ENCODE results near the gene FER. TPM values are rescaled to one million over a fixed set of nuclear protein-coding genes. Genes with fewer than 3 reads are reported as not detected.
"Not testable (repeated sequence)": the region's sequence is repeated elsewhere in the genome, so short reads cannot be mapped to it uniquely, and the experiment has no call there.

Gene FER
- total RNA-seq, 2 experiments from 2014 or later: 5.9 to 8.0 TPM

DNA sequence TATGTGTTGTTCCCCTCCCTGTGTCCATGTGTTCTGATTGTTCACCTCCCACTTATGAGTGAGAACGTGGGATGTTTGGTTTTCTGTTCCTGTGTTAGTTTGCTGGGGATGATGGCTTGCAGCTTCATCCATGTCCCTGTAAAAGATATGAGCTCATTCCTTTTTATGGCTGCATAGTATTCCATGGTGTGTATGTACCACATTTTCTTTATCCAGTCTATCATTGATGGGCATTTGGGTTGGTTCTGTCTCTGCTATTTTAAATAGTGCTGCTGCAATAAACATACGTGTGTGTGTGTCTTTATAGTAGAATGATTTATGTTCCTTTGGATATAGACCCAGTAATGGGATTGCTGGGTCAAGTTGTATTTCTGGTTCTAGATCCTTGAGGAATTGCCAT is 26.4 kb downstream of the FER start:
- H3K4me1 Mint-ChIP-seq (ENCODE audit: low read depth); POLR2A ChIA-PET; H3K27ac Mint-ChIP-seq; ATAC-seq; H3K9me3 Mint-ChIP-seq (ENCODE audit: insufficient read depth); H3K4me3 Mint-ChIP-seq; H3K27me3 Mint-ChIP-seq (ENCODE audit: low read depth); CTCF ChIA-PET; DNase-seq: not testable (repeated sequence)
- peaks cover 14% of the 10 kb centered on the region for H3K36me3 Mint-ChIP-seq (ENCODE audit: low read depth)

- H3K4me3 Mint-ChIP-seq; DNase-seq; H3K4me1 Mint-ChIP-seq (ENCODE audit: low read depth); H3K27me3 Mint-ChIP-seq (ENCODE audit: low read depth); ATAC-seq; POLR2A ChIA-PET; CTCF ChIA-PET; H3K9me3 Mint-ChIP-seq (ENCODE audit: insufficient read depth); H3K27ac Mint-ChIP-seq: not testable (repeated sequence)
- H3K36me3 Mint-ChIP-seq (ENCODE audit: low read depth): peaks cover 14% of the 10 kb centered on the region
Measured at GRCh38 chr5:108777582-108777981, 29.9 kb downstream of the FER start.

GRCh38 chr5:108784577-108784976 is 36.9 kb downstream of the FER start:
- POLR2A ChIA-PET; ATAC-seq; H3K27me3 Mint-ChIP-seq (ENCODE audit: low read depth); H3K9me3 Mint-ChIP-seq (ENCODE audit: insufficient read depth); H3K4me3 Mint-ChIP-seq; H3K4me1 Mint-ChIP-seq (ENCODE audit: low read depth); H3K36me3 Mint-ChIP-seq (ENCODE audit: low read depth); H3K27ac Mint-ChIP-seq; CTCF ChIA-PET; DNase-seq: not testable (repeated sequence)

DNA sequence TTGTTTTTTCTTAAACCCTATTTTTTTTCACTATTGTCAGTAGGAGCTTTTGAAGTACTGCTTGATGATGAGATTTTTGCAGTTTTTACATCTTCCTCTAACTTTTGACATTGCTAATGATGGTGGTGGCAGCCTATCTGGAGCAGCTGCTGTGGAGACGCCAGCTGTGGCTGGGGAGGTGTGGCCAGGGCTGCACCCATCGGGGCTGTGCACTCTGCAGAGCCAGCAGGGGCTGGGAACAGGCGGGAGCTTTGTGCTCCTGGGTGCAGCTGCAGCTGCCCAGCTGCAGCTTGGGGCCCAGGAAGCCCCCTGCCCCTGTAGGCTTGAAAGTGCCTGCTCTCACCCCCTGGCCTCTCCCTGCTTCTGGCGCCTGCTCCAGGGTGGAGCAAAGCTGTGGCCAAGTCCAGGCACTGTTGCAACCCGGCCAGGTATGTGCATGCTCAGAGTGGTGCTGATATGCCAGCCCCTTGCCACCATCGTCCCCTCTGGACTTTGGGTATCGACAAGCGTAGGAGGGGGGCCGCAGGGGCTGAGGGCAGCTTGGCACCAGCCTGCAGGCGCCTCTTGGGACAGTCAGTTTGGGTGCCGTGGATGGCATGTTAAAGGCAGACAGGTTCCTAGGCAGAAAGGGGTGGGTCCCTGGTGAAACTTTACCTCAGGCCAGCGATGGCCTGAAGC is 39.2 kb downstream of the FER start:
- ATAC-seq: no peak
- Mint-ChIP-seq H3K36me3 (ENCODE audit: low read depth) (peaks cover 4% of the 10 kb centered on the region), H3K27me3 (ENCODE audit: low read depth) (no peaks in the 10 kb centered on the region)

DNA sequence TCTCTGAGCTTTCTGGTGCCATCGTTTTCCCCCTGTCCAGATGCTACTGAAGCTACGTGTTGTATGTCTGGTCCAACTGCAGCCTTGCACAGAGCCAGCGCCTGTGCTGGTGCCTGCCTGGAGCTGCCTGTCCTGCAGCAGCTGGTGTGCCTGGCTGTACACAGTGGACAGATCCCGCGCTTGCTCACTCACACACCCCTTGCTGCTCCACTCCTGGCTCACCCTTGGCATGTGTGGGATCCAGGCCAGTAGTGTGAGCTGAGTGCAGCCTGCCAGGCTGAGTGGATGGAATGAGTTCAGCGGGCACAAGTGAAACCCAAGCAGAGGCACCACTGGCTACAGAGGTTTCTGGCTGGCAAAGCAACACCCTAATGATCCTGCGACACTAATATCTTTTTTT is 40.4 kb downstream of the FER start:
- Mint-ChIP-seq H3K36me3 (ENCODE audit: low read depth) (peaks cover 2% of the 10 kb centered on the region), H3K9me3 (ENCODE audit: insufficient read depth) (no peaks in the 10 kb centered on the region), H3K4me1 (ENCODE audit: low read depth) (no peaks in the 10 kb centered on the region), H3K27ac (no peak overlapping the region), H3K27me3 (ENCODE audit: low read depth) (no peaks in the 10 kb centered on the region), H3K4me3 (no peak overlapping the region)
- ChIA-PET POLR2A (no interaction called here), CTCF (no interaction called here)
- DNase-seq: no peak
- no peak for ATAC-seq

More for the DNA sequence above, 39.2 kb downstream of the FER start:
- Mint-ChIP-seq H3K4me1 (ENCODE audit: low read depth) (no peaks in the 10 kb centered on the region), H3K27ac (no peak overlapping the region), H3K9me3 (ENCODE audit: insufficient read depth) (no peaks in the 10 kb centered on the region), H3K4me3 (no peak overlapping the region)
- no peak for DNase-seq
- ChIA-PET CTCF (no interaction called here), POLR2A (no interaction called here)

DNA sequence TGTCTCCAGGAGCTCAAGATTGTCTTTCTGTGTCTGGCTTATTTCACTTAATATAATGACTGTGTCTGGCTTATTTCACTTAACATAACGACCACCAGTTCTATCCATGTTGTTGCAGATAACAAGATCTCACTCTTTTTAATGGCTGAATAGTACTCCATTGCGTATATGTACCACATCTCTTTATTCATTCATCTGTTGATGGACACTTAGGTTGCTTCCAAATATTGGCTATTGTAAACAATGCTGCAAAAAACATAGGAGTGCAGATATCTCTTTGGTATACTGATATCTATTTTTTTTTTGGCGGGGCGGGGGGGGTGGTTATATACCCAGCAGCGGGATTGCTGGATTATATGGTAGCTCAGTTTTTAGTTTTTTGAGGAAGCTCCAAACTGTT is 45.5 kb downstream of the FER start:
- Mint-ChIP-seq H3K4me3 (no peak overlapping the region), H3K4me1 (ENCODE audit: low read depth) (no peaks in the 10 kb centered on the region), H3K36me3 (ENCODE audit: low read depth) (peaks cover 2% of the 10 kb centered on the region), H3K27ac (no peak overlapping the region), H3K27me3 (ENCODE audit: low read depth) (no peaks in the 10 kb centered on the region), H3K9me3 (ENCODE audit: insufficient read depth) (peaks cover 3% of the 10 kb centered on the region)
- ChIA-PET CTCF (no interaction called here), POLR2A (no interaction called here)
- no peak for DNase-seq
- ATAC-seq: no peak

DNA sequence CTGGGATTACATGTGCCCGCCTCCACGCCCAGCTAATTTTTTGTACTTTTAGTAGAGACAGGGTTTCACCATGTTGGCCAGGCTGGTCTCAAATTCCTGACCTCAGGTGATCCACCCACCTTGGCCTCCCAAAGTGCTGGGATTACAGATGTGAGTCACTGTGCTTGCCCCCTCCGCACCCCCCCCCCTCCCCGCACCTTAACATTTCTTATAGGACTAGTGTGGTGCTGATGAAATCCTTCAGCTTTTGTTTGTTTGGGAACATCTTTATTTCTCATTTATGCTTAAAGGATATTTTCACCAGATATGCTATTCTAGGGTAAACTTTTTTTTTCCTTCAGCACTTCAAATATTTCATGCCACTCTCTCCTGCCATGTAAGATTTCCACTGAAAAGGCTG is 46.7 kb downstream of the FER start:
- DNase-seq; H3K4me3 Mint-ChIP-seq; POLR2A ChIA-PET; ATAC-seq; CTCF ChIA-PET; H3K36me3 Mint-ChIP-seq (ENCODE audit: low read depth); H3K9me3 Mint-ChIP-seq (ENCODE audit: insufficient read depth); H3K27me3 Mint-ChIP-seq (ENCODE audit: low read depth); H3K27ac Mint-ChIP-seq; H3K4me1 Mint-ChIP-seq (ENCODE audit: low read depth): not testable (repeated sequence)

GRCh38 chr5:108797396-108797795 is 49.7 kb downstream of the FER start:
- ATAC-seq (no peak), DNase-seq (no peak)
- peaks cover 2% of the 10 kb centered on the region for H3K36me3 Mint-ChIP-seq (ENCODE audit: low read depth)
- no peak overlapping the region for H3K27ac Mint-ChIP-seq
- H3K27me3 Mint-ChIP-seq (ENCODE audit: low read depth): no peaks in the 10 kb centered on the region
- ChIA-PET CTCF (no interaction called here), POLR2A (no interaction called here)
- H3K4me3 Mint-ChIP-seq: no peak overlapping the region
- no peaks in the 10 kb centered on the region for H3K4me1 Mint-ChIP-seq (ENCODE audit: low read depth)
- H3K9me3 Mint-ChIP-seq (ENCODE audit: insufficient read depth): peaks cover 3% of the 10 kb centered on the region

GRCh38 chr5:108797986-108798385 is 50.3 kb downstream of the FER start:
- H3K4me1 Mint-ChIP-seq (ENCODE audit: low read depth): no peaks in the 10 kb centered on the region
- no peak overlapping the region for H3K27ac Mint-ChIP-seq
- ChIA-PET CTCF (no interaction called here), POLR2A (no interaction called here)
- DNase-seq (no peak), ATAC-seq (no peak)
- H3K27me3 Mint-ChIP-seq (ENCODE audit: low read depth): no peaks in the 10 kb centered on the region
- H3K36me3 Mint-ChIP-seq (ENCODE audit: low read depth): peaks cover 2% of the 10 kb centered on the region
- H3K4me3 Mint-ChIP-seq: no peak overlapping the region
- peaks cover 3% of the 10 kb centered on the region for H3K9me3 Mint-ChIP-seq (ENCODE audit: insufficient read depth)

DNA sequence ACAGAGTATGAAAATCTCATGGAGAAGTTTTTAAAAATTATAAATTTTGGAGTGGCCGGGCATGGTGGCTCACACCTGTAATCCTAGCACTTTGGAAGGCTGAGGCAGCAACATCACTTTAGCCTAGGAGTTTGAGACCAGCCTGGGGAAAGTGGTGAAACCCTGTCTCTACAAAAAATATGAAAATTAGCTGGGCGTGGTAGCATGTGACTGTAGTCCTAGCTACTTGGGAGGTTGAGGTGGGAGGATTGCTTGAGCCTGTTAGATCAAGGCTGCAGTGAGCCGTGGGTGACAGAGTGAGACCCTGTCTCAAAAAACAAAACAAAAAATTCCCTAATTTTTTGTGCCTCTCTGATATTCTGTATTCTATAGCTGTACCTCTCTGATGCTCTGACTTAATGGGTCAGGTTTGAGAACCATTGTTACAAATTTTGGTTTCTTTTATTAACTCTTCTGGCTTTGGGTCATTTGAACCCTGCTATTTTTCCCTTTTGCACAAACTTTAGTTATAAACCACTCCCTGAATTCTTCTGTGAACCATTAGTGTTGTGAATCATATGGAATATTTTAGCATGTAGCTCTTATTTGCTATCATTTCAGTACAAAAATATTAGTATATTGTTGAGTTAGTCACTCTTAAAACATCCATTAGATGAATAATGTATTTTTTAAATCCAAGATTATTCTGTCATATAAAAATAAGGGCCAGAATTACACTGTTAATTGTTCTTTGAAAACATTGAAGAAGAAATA is 51.0 kb downstream of the FER start:
- no peak for ATAC-seq
- H3K4me3 Mint-ChIP-seq: no peak overlapping the region
- ChIA-PET CTCF (no interaction called here), POLR2A (no interaction called here)
- DNase-seq: no peak
- H3K4me1 Mint-ChIP-seq (ENCODE audit: low read depth): no peaks in the 10 kb centered on the region
- H3K27me3 Mint-ChIP-seq (ENCODE audit: low read depth): no peaks in the 10 kb centered on the region
- no peaks in the 10 kb centered on the region for H3K36me3 Mint-ChIP-seq (ENCODE audit: low read depth)
- no peak overlapping the region for H3K27ac Mint-ChIP-seq
- peaks cover 7% of the 10 kb centered on the region for H3K9me3 Mint-ChIP-seq (ENCODE audit: insufficient read depth)

- POLR2A ChIA-PET: no interaction called here
- DNase-seq: no peak
- H3K36me3 Mint-ChIP-seq (ENCODE audit: low read depth): no peaks in the 10 kb centered on the region
- ATAC-seq: no peak
- peaks cover 12% of the 10 kb centered on the region for H3K9me3 Mint-ChIP-seq (ENCODE audit: insufficient read depth)
- H3K27me3 Mint-ChIP-seq (ENCODE audit: low read depth): no peaks in the 10 kb centered on the region
- H3K4me3 Mint-ChIP-seq: no peak overlapping the region
- H3K27ac Mint-ChIP-seq: no peak overlapping the region
- H3K4me1 Mint-ChIP-seq (ENCODE audit: low read depth): no peaks in the 10 kb centered on the region
- CTCF ChIA-PET: no interaction called here
Measured at GRCh38 chr5:108801301-108801700, 53.6 kb downstream of the FER start.

DNA sequence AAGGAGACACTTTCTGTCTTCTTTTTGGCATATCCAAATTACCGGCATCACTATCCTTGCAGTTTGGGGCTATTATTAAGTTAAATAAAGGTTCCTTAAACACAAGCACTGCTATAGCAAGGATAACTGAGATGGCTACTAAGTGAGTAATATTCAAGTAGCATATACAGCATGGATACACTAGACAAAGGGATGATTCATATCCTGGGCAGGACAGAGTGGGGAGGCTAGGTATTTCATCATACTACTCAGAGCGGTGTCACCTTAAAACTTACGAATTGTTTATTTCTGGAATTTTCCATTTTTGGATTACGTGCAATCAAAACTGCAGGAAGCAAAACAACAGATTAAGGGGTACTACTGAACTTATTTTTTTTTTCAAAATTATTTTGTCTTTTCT is 54.1 kb downstream of the FER start:
- H3K36me3 Mint-ChIP-seq (ENCODE audit: low read depth): no peaks in the 10 kb centered on the region

DNA sequence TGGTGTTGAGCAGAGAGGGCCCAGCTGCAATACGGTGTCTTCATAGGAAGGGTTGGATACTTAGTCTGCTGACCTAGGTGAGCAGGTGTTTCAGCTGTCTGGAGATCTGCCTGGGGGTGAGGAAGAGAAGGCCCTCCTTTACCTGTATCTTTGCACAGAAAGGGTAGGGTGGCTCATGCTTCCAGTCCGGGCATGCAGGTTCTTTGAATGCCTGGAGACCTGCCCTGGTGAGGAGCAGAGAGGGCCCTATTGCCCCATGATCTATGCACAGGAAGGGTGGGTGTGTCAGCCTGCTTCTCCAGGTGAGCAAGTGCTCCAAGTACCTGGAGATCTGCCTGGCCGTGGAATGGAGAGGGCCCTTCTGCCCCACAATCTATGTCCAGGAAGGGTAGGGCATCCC is 63.0 kb downstream of the FER start:
- Mint-ChIP-seq H3K4me3 (no peak overlapping the region), H3K36me3 (ENCODE audit: low read depth) (no peaks in the 10 kb centered on the region), H3K27ac (no peak overlapping the region), H3K9me3 (ENCODE audit: insufficient read depth) (peaks cover 8% of the 10 kb centered on the region), H3K4me1 (ENCODE audit: low read depth) (no peaks in the 10 kb centered on the region), H3K27me3 (ENCODE audit: low read depth) (no peaks in the 10 kb centered on the region)
- ChIA-PET CTCF (no interaction called here), POLR2A (no interaction called here)
- ATAC-seq (no peak), DNase-seq (no peak)

More for the DNA sequence above, 54.1 kb downstream of the FER start:
- no peak for ATAC-seq
- ChIA-PET POLR2A (no interaction called here), CTCF (no interaction called here)
- Mint-ChIP-seq H3K4me3 (no peak overlapping the region), H3K9me3 (ENCODE audit: insufficient read depth) (peaks cover 12% of the 10 kb centered on the region), H3K4me1 (ENCODE audit: low read depth) (no peaks in the 10 kb centered on the region), H3K27ac (no peak overlapping the region), H3K27me3 (ENCODE audit: low read depth) (no peaks in the 10 kb centered on the region)
- DNase-seq: no peak

All from activated CD8-positive, alpha-beta T cell treated with anti-CD3 and anti-CD28 coated beads, Interleukin-2, amount 10 ng/mL, durations not matched to agents 7 days and 5 days (primary cell).